Measurements from ENCODE around the gene CC2D2B. TPM values are rescaled to one million over a fixed set of nuclear protein-coding genes. Genes with fewer than 3 reads are reported as not detected.

Gene CC2D2B
- total and polyA plus RNA-seq, 8 donors: 0.09 to 0.55 (median 0.39) TPM; not detected in 2

DNA sequence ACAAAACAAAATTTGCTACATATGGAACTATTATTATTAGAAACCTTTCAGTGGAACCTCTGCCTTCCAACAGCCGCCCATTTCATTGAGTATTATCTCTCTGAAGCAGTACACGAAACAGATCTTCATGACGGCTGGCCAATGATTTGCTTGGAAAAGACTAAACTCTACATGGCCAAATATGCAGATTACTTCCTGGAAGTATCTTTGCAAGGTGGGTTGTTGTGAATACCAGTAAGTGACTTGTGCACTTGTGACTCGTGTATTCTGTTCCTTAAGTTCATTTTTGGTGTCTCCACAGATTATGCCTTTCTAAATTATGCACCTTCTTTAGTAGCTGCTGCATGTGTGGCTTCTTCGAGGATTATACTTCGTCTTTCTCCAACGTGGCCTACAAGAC is 149.0 kb downstream of the CC2D2B start:
- ATAC-seq (no peak), FAIRE-seq (no peak), DNase-seq (no peak)
- H3K4me1 ChIP-seq: no peaks in the 10 kb centered on the region
- intact Hi-C loops (cut with DNase I): no loop called here
- no peak overlapping the region for H3K4me3 ChIP-seq
- no peak overlapping the region for H3K27ac ChIP-seq
- 91 to 92% methylated on average over 7 of the region's 7 CpGs for WGBS, 2 donors
- peaks cover 0 to 16% (median 6%) of the 10 kb centered on the region in 3 donors for H3K36me3 ChIP-seq
- H3K27me3 ChIP-seq: no peaks in the 10 kb centered on the region
- TF ChIP-seq, protein P1, sequence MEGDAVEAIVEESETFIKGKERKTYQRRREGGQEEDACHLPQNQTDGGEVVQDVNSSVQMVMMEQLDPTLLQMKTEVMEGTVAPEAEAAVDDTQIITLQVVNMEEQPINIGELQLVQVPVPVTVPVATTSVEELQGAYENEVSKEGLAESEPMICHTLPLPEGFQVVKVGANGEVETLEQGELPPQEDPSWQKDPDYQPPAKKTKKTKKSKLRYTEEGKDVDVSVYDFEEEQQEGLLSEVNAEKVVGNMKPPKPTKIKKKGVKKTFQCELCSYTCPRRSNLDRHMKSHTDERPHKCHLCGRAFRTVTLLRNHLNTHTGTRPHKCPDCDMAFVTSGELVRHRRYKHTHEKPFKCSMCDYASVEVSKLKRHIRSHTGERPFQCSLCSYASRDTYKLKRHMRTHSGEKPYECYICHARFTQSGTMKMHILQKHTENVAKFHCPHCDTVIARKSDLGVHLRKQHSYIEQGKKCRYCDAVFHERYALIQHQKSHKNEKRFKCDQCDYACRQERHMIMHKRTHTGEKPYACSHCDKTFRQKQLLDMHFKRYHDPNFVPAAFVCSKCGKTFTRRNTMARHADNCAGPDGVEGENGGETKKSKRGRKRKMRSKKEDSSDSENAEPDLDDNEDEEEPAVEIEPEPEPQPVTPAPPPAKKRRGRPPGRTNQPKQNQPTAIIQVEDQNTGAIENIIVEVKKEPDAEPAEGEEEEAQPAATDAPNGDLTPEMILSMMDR (IDR thresholded peaks at IDR 0.05): no peak
- no peaks in the 10 kb centered on the region for H3K9me3 ChIP-seq

DNA sequence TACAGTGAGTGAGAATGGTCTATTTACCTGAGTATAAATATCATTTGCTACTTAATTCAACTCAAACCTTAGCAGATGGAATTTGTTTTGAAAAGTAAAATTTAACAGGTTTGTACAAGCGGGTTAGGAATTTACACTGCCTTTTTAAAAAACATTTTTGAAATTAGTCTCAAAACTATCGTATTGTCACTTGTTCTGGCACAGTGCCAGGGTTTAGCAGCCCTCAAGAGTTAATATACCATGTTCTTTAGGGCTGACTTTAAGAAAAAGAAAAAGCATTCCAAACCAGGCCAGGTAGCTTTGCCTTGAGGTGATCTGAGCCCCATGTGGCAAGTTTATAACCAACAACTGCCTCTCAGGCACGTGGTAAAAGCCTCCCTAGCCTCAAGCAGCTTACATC is 153.5 kb downstream of the CC2D2B start:
- FAIRE-seq (no peak), ATAC-seq (no peak), DNase-seq (no peak)
- intact Hi-C loops (cut with DNase I): no loop called here
- H3K27ac ChIP-seq: no peak overlapping the region
- peaks cover 0 to 6% (median 4%) of the 10 kb centered on the region in 3 donors for H3K4me1 ChIP-seq
- no peaks in the 10 kb centered on the region for H3K27me3 ChIP-seq
- H3K36me3 ChIP-seq: peaks cover 0 to 16% (median 6%) of the 10 kb centered on the region in 3 donors
- TF ChIP-seq, protein P1 (IDR thresholded peaks at IDR 0.05): no peak
- no peaks in the 10 kb centered on the region for H3K9me3 ChIP-seq
- H3K4me3 ChIP-seq: no peak overlapping the region
- 96 to 99% methylated on average over 3 of the region's 3 CpGs for WGBS, 2 donors

DNA sequence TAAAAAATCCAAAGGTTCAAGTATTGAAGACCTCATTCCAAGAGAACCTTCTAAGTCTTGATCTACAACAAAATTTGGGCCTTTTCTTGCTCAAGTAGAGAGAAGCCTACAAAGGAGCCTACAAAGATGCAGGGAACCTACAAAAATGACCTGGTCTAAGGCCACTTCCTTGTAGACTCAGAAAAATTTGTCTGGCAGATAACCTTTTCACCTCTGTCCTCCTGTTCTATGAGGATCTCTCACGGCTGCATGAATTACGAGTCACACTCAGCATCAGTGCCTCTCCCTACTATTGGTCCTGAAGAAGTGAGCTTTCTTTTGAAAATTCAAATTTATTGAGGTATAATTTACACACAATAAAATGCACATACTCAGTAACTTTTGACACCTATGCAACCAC is 164.9 kb downstream of the CC2D2B start:
- Histone ChIP-seq H3K36me3 (no peaks in the 10 kb centered on the region), H3K9me3 (no peaks in the 10 kb centered on the region), H3K4me3 (no peak overlapping the region), H3K27ac (no peak overlapping the region), H3K4me1 (no peaks in the 10 kb centered on the region), H3K27me3 (no peaks in the 10 kb centered on the region)
- 74 to 87% methylated on average over 2 of the region's 2 CpGs for WGBS, 2 donors
- TF ChIP-seq, protein P1 (IDR thresholded peaks at IDR 0.05): no peak
- FAIRE-seq: no peak
- no peak for ATAC-seq
- no peak for DNase-seq
- intact Hi-C loops (cut with DNase I): no loop called here

DNA sequence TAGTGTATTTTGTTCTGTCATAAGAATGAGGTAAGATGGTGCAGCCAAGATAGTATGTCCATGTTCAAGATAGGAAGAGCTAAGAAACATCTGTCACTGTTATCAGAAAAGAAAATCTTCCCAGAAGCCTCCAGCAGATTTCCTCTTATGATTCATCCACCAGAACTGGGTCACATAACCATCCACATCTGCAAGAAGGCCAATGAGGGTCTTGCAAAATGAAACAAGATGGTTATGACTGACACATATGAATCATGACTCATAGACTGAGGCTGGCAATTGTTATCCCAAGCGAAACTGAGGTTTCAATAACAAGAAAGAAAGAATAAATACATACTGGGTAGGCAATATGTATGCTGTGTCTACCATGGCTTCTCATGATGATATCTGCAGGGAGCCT is 165.9 kb downstream of the CC2D2B start:
- TF ChIP-seq, protein P1 (IDR thresholded peaks at IDR 0.05): no peak
- intact Hi-C loops (cut with DNase I): no loop called here
- no peak for ATAC-seq
- Histone ChIP-seq H3K27ac (no peak overlapping the region), H3K4me3 (no peak overlapping the region), H3K9me3 (no peaks in the 10 kb centered on the region), H3K27me3 (no peaks in the 10 kb centered on the region), H3K36me3 (no peaks in the 10 kb centered on the region), H3K4me1 (no peaks in the 10 kb centered on the region)
- FAIRE-seq: no peak
- WGBS, 2 donors: 83 to 96% methylated on average over 1 of the region's 1 CpG
- DNase-seq: no peak

DNA sequence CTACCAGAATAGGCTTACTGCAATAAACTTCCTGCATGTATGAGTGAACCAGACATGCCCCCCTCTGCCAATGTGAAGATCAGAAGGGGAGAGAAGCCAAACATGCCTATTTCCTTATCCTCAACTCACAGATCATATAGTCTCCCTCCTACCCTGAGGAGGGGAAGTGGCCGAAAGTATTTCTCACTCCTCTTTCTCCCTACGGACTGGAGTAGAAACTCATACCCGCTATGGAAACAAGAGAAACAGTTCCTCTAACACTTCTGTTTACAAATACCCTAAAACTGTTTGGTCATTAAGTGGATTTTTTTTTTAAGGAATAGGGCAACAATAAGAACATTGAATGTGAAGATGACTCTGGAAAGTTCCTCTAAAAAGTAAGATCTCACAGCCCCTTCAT is 167.0 kb downstream of the CC2D2B start:
- no peak for FAIRE-seq
- H3K36me3 ChIP-seq: no peaks in the 10 kb centered on the region
- no peak overlapping the region for H3K4me3 ChIP-seq

More for the DNA sequence above, 167.0 kb downstream of the CC2D2B start:
- intact Hi-C loops (cut with DNase I): no loop called here
- H3K27ac ChIP-seq: no peak overlapping the region
- no peaks in the 10 kb centered on the region for H3K4me1 ChIP-seq
- TF ChIP-seq, protein P1 (IDR thresholded peaks at IDR 0.05): no peak
- DNase-seq: no peak
- no peaks in the 10 kb centered on the region for H3K27me3 ChIP-seq
- ATAC-seq: no peak
- H3K9me3 ChIP-seq: no peaks in the 10 kb centered on the region
- WGBS, 2 donors: 93 to 96% methylated on average over 3 of the region's 3 CpGs
